GM21381 (cell line): ENCODE data around the gene ANKRD63.

Source experiments
- ATAC-seq: cut with Tn5 transposase; IDR thresholded peaks from one replicate; pipeline ENCODE4 v1.9.1; 2021; ENCODE audit warnings: mild to moderate bottlenecking, moderate library complexity; ENCODE audit not compliant: unreplicated experiment

ANKRD63 gene

DNA sequence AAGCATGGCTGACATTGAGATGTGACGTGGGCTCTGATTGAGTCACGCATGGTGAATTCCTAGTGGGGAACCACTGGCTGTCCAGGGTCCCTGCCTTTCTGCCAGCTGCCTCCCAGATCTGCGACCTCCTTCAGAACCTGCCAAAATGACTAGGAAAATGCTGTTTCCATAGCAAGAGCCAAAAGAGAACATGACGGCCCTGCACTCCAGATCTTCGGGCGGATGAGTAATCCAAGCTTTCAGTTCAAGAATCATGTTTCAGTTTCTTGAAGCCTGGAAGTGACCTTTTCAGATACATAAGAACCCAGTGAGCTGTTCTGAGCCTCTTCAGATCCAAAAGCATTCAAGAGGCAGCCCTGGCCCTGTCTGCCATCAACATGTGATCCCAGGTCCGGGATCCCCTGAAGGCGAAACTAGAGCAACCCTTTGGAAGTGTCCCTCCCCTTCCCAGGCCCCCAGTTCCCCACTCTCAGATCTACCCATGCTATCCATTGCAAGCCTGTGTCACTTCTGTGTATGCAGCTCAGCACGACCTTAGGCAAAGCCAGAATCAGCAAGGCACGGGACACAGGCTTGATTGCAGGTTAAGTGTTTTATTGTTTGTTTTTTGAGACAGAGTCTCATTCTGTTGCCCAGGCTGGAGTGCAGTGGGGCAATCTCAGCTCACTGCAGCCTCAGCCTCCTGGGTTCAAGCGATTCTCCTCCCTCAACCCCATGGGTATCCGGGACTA is 19.7 kb downstream of the ANKRD63 start:
- ATAC-seq, result no peak

DNA sequence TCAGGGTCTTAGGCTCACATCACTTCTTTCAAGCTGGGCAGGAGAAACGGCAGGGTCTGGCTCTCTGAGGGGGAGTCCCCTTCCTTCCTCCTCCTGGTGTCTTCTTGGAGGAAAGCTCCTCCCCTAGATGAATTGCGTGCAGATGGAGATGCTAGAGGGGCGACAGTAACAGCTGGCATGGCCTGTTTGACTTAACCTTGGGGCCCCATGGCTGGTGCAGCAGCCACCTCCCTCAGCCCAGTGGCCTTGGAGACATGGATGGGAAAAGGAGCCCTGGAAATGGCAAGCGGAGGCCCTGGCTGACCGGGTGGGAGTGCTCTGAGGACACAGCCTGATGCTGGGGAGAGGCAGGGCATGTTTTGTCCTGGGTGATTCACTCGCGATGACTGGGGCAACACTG is 23.8 kb downstream of the ANKRD63 start:
- no peak for ATAC-seq

DNA sequence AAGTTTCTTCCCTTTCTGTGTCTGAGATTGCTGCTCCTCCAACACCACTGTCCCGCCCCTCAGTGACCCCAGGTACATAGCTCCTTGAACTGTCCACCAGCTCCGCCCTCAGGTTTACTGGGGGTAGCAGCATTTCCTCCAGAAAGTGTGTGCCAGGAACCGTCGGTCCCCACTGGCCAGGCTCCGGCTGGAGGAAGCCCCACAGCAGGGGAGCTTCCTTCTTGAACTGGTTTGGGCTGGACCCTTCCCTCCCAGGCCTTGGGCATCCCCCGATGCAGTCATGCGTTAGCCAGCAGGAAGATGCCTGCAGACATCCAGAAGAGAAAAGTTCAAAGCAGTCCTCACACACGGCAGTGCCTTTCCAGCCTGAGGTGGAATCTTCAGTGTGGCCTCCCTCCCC is 24.3 kb downstream of the ANKRD63 start:
- ATAC-seq, result no peak

DNA sequence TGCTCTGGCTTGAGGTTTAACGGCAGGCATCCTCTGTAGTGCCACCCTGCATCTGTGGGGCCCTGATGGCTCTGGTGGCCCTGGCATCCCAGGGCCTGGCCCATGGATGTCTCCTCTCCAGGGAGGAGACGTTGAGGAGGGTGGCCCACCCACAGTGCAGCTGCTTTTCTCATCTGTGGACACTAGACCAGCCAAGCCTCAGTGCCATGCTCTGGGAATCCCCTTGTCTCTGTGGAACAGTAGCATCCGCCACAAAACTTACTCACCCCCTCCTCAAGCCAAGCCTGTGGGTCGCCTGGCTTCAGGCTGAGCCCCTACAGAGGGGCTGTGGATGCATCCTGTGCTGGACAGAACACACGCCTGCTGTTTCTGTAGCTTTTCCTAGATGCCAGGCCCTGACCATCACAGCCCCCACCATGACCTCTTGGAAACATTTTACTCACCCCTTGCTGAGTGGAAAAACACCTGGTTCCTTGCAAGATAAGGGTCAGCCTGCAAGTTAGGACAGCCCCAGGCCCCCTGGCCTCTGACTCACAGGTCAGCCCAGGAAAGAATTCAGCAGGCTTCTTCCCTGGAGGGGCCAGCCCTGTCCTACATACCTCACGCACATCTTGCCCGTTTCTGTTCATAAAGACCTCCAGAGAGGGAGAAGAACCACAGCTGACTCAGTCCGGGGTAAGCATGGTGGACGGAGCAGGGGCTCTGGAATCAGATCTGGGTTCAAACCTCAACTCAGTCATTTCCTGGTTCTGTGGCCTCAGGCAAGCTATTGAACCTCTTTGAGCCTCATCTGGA is 25.0 kb downstream of the ANKRD63 start:
- ATAC-seq, result no peak

DNA sequence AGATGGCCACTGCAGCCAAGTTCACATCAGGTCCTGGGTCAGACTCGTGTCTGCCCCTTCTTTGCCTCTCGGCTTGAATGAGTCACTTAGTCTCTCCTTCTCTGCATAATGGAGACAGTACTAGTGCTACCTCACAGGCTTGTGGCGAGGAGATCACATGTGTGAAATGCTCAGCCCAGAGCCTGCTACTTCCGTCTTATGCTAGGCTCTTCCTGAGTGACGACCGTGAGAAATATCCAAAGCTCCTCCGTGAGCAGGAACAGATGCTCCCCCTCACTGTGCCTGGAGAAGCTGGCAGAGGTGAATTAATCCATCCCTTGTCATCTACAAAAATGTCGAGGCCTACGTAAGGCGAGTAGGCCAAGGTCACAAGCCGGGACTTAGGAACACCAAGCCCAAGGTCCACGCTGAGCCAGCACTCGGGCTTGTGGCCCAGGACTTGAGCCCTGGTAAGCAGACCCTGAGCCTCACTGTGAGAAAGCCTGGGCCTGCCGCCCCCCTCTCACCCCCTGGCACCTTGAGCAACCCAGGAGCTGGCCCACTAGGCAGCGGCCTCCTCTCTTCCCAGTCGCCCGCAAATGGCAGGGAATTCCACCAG is 26.1 kb downstream of the ANKRD63 start:
- ATAC-seq, result no peak

DNA sequence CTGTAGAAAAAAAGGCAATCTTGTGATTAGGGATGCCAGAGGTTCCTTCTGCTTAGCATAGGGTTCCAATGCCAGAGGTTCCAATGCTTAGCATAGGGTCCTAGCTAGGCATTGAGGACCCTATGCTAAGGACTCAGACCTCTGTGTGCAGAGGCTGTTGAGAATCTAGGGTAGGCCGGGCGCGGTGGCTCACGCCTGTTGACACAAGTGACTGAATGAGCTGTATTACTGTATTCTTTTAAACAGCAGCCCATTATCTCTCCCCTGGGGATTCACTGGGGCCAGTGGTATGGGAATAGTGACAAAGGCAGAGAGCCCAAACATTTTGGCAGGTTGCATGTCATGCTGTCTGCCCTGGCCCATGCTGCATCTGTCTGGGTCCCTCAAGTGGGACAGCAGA is 27.8 kb downstream of the ANKRD63 start:
- no peak for ATAC-seq

DNA sequence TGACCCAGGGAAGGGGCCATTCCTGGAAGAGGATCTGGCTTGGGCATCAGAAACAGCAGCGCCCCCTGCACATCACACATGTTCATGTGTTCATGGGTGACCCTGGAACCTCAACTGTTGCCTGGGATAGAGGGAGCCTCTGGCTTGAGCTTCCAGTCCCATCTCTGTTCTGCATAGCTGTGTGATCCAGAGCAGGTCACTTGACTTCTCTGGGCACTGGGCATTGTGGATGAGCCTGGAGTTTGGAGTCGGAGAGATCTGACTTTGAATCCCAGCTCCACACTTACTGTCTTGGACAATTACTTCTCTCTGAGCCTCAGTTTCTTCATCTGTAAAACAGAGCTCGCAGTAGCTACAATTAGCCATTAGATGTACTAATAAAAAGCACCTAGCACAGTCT is 28.4 kb downstream of the ANKRD63 start:
- no peak for ATAC-seq

DNA sequence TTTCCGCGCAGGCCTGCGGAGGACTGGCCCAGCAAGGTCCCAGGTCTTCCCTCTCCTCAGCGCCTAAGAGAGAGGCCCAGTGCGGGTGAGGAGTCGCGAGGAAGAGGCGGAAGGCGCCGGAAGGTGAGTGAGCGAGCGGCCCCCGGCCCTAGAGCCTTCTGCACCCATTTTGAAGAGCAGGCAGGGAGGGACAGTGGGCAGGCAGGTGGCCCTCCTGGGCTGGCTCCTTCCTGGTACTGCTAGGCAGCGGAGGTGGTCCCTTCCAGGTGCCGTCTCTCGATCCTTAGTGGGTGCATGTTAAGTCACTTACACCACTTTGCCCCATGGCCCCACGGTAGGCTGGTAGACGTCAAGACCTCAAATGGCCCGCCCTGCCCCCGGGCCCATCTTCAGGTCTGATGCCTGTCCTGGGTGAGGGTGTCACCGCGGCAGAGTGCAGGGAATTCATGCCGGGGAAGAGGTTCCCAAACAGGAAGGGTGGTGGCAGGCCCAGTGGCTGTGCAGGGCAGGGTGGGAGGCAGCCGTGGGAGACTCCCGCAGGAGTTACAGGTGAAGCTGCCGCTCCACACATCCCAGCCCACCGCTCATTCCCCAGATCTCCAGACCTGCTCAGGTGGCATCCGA is 29.6 kb downstream of the ANKRD63 start:
- ATAC-seq, result no peak

DNA sequence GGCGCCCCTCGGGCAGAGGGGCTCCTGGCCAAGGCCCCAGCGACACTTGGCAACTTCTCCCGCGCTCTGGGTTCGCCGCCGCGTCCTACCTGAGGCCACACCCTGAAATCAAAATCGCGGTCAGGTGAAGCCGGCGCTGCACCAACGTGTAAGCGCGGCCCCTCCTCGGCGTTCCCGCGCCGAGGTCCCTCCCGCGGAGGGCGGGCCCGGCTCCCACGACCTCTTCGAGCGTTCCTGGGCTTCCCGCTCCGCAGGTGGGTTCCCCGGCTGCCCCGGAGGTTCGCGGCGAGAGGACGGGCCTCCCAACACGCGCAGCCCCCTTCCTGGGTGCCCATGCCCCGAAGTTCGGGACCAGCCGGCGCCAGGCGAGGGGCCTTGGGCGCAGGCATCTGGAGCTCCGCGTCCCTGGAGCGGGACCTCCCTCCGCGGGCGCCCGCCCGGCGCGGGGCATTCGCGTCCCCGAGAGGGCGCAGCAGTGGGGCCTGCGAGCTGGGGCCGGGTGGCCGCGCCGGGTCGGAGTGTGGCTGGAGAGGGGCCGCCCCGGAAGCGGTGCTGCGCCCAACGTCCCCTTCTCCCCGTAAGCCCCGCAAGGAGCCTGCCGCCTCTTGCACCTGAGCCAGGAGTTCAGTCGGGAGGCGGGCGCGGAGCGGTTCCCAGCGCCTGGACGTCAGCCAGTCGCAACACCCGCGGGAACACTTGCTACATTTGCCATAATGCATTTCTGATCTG is 30.3 kb downstream of the ANKRD63 start:
- ATAC-seq, result no peak

DNA sequence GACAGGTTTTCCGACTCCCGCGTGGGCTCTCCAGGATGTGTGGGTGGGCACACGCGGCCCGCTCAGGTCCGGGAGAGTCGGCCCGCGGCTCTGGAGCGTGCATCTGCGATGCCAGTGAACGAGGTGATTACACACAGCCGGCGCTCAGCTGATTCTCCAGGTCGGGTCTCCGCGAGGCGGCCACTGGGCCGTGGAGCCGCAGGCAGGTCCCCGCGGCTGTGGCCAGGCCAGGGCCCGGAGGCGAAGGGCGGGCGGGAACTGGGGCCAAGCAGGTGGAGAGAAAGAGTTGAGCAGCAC is 30.8 kb downstream of the ANKRD63 start:
- no peak for ATAC-seq

DNA sequence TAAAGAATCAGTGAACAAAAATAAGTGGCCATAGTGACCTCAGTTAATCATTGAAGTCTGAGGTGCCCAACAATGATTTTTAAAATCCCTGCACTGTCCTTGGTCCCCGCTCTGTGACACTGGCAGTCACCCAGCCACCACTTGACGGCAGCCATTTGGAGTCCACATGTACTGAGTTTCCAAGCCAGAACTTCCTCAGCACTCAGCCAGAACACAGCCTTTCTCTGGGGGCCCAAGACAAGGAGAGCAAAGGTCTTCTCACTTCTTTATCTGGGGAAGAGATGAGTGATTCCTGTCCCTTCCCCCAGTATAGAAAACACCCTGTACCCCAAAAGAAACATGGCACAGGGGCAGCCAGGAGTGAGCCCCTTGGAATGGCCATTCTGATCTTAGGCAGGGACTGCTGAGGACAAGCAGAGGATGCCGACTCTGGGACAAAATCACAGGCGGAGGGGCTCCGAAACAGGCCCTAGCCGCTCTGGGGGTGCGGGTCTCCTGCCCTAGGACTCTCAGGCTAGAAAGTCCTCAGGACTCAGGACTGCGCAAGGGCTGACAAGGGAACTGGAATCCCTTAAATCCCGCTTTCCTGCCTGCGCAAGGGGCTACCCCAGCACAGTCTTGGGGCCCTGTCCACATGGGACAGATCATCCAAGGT is 31.3 kb downstream of the ANKRD63 start:
- no peak for ATAC-seq

DNA sequence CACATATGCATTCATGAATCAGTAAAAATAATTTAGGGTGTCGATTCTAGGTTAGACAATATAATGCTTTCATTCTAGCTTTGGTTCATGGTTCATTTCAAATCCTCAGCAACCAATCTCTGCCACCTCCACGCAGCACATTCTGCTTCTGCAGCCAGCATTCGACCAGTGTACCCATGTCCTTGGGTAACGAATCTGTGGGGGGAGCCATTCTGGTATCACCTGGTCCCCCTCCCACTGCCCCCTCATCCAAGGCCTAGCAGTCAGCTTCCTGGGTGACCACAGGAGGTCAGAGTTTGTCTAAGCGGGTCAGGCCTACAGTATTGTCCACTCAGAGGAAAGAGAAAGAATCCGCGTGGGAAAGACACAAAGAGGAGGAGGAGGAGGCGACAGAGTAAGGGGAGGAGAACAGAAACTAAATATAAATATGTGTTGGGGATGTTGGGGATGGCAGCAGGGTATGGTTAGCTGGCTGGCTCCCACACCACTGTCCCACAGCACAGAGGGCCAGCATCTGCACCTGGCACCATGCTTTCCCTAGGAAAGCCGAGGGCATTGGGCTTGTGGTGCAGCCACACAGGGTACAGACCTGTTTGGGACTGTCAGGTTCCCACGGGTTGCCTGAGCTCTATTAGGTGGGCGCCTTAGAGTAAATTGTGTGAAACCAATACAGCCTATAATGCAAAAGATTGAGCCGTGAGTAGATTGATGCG is 31.9 kb downstream of the ANKRD63 start:
- ATAC-seq, result no peak

DNA sequence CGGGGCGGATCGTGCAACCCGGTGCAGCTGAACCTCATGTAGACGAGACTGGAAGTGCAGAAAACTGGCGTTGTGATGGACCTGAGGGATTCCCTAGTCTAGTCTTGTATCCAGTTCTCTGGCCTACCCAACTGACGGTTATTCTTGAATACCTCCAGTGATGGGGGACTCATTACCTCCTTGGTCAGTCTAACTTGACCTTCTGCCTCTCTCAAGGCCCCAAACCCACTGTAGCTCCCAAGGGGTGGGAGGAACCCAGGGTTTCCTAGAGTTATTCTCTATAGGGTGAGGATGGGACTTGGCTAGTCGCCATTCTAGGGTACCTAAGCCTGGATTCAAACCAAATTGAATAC is 32.6 kb downstream of the ANKRD63 start:
- ATAC-seq, result no peak

DNA sequence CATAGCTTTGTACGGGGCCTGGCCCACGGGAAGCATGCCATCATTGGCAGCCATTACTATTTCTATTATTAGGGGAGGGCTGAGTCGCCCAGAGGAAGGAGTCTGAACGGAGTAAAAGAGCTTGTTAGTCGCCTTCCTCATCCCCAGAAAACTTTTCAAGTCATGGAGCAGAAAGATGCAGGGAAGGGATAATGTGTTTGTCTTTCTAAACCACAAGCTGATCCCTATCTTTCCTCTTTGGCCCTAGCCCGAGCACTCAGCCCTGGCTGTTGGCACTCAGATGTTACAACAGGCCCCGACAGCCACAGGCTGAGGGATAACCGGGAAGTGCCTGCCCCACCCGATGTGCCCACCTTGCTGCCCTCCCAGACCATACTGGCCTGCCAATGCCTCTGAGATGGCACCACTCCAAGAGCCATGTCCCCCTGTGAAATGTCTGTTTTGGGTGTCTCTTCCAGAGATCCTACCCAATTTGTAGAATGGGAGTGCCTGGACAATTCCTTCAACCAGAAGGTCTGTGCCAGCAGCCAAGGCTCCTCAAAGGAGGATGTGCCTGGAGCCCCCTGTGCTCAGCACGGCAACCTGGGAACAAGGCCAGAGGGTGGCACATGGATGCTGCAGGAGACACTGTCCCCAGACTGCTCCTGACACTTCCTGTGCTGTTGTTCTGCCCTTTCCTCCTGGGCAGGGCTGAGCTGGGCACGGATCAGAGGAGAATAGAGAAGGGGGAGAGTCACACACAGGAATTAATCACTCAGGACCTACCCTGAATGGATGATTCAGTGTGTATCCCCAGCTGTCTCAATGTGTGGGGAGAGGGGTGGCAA is 33.2 kb downstream of the ANKRD63 start:
- ATAC-seq, result no peak

DNA sequence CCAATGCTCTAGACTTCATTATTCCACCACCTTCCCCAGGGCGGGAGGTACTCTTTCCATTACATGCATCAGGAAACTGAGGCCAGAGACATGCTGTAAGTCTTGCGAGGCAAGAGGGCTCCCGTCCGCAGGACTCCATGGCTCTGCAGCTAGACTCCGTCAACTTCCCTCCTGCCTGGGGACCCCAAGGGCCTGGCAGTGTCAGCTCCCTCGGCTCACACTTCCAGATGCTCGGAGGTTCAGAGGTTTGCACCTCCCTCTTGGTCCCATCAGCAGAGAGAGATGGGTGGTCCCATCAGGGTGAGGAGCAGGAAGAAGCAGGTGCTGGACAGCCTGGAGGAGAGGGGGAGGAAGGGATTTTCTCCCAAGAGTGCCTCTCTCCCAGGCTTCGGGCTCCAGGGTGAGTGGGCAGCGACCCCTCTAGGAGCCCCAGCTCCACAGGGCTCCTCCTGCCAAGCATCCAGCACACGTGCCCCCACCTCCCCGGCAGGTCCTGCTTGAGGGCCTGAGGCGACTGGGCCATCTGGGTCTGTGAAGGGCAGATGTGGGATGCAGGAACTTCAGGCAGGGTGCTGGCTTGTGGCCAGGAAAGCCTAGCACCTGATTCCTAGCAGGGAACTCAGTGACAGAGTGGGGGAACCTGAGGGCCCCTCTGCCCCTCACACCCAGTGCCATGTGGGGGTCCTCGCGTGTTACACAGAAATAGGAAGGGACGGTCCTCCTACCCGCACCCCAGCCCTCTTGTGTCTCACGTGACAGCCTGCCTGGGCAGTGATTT is 34.7 kb downstream of the ANKRD63 start:
- no peak for ATAC-seq

DNA sequence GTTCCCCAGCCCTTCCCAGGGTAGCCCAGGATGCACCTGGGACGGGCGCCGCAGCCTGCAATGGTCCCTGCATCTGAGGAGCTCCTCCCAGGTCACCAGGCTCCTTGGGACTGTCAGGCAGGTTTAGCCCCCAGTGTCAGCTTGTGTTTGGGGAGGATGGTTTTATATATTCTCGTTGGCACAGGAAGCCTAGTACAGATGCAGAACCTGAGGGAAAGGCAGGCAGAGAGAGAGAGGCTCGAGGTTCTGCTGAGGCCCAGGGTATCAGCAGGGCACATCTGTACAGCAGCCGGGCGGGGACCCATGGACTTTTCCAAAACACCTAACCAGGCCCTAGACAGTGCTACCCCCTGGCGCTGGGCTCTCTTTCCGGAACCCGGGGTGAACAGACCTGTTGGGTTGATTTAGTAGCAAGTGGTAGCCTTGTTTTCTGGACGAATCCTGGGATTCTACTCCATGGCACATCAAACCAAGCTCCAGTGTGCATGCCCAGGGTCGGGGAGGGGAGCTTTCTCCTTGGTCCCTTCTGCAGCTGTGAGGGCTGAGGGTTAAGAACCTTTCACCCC is 35.4 kb downstream of the ANKRD63 start:
- ATAC-seq, result no peak

DNA sequence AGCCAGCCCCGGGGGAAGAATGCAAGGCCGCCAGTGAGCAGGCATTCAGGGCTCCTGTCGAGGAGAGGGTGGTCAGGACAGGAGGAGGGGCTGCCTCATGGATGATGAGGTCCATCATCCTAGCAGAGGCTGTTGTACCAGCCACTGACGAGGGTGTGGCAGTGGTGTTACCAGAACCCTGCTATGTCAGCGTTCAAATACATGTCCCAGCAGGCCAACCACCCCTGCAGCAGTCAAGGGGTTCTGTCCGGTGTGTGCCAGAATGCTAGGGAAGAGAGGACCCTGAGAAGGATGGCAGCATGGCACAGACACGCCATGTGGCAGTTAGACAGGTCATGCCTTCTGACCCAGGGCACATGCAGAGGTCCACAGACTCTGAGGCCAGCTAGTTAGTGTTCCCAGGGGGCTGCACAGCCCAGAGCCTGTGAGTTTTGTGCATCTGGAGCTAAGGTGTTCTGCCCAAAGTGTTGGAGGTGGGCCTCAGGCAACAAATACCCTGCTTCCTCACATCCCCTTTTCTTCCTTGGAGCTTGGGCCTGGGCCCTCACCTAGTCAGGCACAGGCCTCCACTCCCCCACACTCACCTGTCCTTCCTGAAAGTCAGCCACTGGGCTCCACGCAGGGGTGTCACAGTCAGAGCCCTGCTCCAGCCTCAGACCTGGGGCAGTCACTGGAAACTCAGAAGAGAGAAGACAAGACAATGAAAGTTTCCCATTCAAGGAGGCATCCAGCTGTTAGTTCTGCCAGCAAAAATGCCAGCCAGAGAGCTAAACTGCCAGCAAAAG is 36.2 kb downstream of the ANKRD63 start:
- ATAC-seq, result no peak
